GM18511 (cell line): ENCODE measurements around the gene RFC4.
"Not testable (repeated sequence)": the region's sequence is repeated elsewhere in the genome, so short reads cannot be mapped to it uniquely, and the experiment has no call there.

Experiments
- ATAC-seq: cut with Tn5 transposase; IDR thresholded peaks from one replicate; pipeline ENCODE4 v1.9.1; 2021; ENCODE audit warnings: mild to moderate bottlenecking, moderate library complexity; ENCODE audit not compliant: unreplicated experiment

Gene RFC4, protein sequence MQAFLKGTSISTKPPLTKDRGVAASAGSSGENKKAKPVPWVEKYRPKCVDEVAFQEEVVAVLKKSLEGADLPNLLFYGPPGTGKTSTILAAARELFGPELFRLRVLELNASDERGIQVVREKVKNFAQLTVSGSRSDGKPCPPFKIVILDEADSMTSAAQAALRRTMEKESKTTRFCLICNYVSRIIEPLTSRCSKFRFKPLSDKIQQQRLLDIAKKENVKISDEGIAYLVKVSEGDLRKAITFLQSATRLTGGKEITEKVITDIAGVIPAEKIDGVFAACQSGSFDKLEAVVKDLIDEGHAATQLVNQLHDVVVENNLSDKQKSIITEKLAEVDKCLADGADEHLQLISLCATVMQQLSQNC

GRCh38 chr3:186806089-186807055 is at the start of gene RFC4:
RFC4 (minus strand) TSS chr3:186806482; CDS start chr3:186804713, 1,769 bp downstream.
- ATAC-seq, result peak; percentile 96

DNA sequence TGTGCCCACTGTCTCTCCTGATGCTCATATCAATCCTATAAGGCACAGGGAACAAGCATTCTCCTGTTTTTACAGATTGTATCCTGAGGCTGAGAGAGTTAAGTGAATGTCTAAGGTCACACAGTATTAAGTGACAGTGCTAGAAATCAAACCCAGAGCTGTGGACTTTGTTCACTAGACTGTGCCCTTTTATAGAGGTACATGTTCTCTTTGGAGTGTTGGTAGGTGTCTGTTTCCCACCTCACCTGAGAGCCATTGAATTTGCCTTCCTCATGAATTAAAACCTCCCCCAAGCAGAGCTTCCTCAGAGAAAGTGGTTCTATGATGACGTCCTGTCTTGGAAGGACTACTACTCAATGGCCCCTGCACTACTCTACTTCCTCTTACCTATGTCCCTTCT is 48.7 kb upstream of the RFC4 start:
- ATAC-seq, result no peak

- no peak for ATAC-seq
Measured at GRCh38 chr3:186854146-186854545, 47.9 kb upstream of the RFC4 start.

- ATAC-seq, result no peak
Measured at GRCh38 chr3:186852994-186853393, 46.7 kb upstream of the RFC4 start.

- not testable (repeated sequence) for ATAC-seq
Measured at GRCh38 chr3:186851835-186852234, 45.6 kb upstream of the RFC4 start.

DNA sequence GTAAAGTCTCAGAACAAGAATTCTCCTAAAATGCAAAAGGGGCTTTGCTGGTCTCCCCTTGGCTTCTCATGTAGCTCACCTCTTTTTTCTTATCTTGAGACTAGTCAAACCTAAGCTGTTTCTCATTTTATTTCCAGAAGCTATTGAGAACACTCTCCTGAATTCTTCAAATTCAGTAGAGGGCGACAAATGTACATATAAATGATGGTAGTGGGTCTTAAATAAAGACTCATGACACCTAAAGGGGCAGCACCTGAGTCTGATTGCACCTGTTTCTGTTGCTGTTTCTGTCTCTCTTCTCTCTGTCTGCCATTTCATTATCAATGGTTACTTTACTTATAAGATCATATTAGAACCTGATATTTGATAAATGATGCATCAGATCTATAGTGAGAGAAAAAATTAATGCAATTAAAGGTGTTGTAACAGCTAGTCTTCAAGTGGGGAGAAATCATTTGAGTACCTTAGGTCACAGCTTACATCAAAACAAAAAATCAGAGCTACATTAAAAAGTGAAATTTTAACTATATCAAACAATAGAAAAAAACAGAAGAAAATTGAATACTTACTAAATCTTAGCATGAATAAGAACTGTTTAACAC is 43.2 kb upstream of the RFC4 start:
- ATAC-seq, result peak; percentile 74

DNA sequence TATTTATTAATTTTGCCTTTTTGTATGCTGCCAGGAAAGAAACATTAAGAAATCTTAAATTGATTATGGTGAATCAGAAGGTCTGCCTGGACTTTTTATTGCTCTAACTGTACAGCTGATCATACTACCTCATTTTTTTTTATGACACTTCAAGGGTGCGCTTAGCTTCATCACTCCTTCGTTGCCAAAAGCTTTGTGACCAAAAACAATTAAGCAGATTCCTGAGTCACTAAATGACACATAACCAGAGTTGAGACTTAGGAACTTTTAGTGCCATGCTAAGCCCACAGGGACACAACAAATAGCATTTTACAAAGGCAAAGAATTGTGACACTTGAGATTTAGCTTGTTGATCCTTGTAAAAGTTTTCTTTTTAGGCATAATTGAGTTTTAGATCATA is 41.2 kb upstream of the RFC4 start:
- ATAC-seq, result no peak

- ATAC-seq, result no peak
Measured at GRCh38 chr3:186845756-186846155, 39.5 kb upstream of the RFC4 start.

DNA sequence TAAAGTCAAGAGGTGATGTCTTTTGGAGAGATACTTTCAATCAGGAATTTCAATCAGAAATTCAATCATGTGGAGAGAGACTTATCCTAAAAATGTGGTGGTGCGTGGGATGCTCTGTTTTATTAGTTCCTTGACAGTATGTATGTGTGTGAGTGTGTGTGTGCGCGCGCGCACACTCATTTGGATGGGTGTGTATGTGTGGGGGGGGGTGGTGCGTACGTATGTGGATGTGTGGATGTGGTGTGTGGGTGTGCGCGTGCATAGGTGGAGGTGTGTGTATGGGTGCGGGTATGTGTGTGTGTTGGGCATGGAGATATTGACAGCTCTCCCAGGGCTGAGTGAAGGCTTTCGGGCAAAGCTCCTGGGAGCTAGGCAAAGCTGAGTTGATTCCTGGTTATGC is 38.6 kb upstream of the RFC4 start:
- no peak for ATAC-seq

GRCh38 chr3:186843039-186843432 is 36.8 kb upstream of the RFC4 start:
- no peak for ATAC-seq

DNA sequence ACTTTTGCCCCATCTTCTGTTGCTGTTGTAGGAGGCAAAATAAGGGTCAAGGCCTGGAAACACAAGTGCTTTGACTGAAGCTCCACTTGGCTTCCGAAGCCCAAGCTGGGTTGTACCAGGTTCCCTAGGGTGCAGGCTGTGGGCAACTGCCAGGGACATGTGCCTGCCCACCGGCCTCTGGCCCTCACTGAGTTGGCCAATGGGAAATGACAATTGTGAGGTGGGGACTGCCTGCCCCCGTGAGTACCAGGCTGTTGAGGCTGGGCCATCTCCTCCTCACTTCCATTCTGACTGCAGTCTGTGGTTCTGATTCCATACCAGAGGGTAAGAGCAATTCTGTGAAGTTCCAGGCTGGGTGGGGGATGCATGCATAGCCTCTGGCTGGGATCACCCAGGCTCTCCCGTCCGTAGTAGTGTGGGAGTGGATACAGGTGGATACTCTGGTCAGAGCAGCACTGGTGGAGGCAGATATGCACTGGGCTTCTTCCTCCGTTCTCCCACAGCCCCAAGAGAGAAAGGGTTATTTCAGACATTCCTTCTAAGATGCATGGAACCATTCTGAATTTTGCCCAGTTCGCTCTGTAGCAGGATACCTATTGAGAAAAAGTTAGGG is 36.2 kb upstream of the RFC4 start, which contains the start of gene ADIPOQ:
TSS of gene ADIPOQ (plus strand) at position 285 of the 613 bp plus-strand sequence. CDS start 10,349 bp downstream, outside the sequence.
- ATAC-seq, result no peak

DNA sequence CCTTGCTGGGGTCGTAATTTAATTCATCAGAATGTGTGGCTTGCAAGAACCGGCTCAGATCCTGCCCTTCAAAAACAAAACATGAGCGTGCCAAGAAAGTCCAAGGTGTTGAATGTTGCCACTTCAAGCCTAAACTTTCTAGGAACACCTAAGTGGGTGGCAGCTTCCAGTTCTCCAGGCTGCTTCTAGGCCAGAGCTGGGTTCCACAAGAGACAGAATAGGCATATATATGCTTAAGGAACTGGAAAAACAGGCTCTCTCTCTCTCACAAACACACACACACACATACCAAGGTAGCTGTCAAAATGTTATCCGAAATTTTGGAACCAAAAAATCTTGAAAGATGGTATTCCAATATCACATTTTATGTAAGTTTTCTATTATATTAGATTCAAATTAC is 35.3 kb upstream of the RFC4 start:
- no peak for ATAC-seq

GRCh38 chr3:186839874-186840641 is 33.8 kb upstream of the RFC4 start:
- ATAC-seq, result no peak

DNA sequence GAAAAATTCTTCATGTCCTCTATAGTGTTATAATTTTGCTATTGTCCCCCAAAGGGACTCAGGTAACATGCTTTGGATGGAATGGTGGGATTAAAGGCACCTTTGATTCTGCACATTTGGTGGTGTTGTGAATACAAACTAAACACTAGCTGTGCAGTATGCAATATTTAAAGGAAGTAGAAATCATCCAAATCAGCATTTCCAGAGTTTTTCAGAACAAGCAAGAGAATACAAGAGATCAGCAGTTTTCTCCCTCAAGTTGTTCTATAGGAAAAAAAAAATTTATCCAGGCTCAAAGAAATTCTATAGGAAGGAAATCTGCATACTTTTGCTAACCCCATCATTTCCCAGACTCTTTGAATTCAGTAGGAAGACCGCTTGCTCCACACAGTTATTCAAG is 26.0 kb upstream of the RFC4 start:
- no peak for ATAC-seq

GRCh38 chr3:186831798-186832197 is 25.5 kb upstream of the RFC4 start:
- ATAC-seq, result no peak

DNA sequence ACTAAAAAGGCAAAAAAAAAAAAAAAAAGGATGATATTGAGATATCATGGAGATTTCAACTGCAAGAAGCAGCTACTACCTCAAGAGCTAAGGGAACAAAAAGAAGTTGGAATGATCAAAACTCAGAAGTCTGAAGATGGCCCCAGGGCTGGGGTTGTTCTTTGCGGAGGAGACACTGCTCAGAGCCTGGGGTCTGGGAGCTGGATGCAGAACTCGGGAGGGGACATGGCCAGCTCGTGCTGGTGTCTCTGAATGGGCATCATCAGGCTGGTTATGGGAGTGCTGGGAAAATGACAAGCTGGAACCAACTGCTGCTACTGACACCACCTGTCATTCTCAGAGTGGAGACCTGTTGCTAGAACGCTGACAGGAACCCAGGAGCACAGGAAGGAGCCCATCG is 22.1 kb upstream of the RFC4 start:
- ATAC-seq, result no peak

DNA sequence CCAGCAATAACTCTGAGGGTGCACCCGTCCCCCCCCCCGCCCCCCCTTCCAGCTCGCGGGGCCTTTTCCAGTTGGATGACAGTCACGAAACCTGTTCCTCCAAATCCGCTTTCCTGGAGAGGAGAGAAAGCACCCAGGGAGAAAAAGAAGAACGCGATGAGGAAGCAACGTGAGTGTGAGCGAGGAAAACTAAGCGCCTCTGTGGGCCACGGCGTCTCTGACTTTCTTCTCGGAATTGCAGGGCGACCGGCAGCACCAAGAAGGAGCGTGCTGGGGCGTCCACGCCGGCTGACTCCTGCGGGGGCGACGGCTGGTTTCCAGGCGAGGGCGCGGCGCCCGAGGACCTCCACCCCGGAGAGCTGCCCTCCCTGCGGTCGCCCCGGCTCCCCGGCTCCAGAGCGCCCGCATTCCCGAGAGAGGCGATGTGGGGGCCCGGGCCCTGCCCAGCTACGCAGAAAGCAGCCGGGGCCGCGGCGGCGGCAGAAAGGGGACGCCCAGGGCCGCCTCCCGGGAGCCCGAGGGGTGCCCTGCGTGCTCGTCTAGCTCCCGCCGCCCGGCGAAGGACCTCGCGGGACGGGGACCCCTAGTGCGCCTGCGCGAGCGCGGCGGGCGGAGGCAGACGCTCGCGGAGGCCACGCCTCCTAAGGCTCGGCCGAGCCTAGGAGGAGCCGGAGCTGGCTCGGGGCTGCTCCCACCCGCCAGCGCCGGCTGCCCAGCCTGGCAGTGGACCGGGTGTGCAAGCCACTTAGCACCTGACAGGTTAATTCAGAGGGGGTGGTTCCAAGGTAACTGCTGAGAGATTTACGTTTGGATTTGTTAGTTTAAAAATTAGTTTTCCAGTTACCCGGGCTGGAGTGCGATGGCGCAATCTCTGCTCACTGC is 20.9 kb upstream of the RFC4 start:
- peak; percentile 89 for ATAC-seq

DNA sequence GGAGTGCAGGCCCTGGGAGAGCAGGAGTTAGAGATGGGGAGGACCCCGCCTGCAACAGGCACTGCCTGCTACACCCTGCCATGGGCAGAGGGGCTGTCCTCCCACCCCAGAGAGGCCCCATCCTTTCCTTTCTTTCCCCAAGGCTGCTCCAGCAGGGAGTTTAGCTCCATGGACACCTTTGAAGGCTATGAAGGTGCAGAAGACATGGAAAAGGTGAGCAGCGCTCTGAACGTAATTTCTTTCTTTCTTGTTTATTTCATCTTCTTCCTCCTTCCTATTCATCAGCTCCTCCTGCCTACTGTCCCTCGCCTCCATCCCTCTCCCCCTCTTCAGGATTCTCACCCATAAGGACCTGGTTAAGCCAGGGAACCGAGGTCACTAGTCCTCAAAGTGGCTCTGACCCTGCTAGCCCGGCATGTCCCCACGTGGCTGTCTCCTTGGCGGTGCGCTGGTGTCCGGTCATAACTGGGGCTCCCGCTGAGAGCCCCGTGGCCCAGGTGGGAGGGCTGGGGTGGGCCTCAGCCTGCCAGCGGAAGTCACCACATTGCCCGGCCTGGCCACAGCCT is 20.2 kb upstream of the RFC4 start:
- no peak for ATAC-seq

- no peak for ATAC-seq
Measured at GRCh38 chr3:186825872-186826409, 19.7 kb upstream of the RFC4 start.
